Fibroblast of mammary gland (primary cell): ENCODE measurements around the gene MARCHF7.
"Not testable (repeated sequence)": the region's sequence is repeated elsewhere in the genome, so short reads cannot be mapped to it uniquely, and the experiment has no call there.

Experiments
- DNase-seq: peaks from one replicate; pipeline ENCODE4 v3.0.0-alpha.2; 2010; ENCODE audit warnings: low read depth
- H3K4me3 ChIP-seq: 2 replicates; pipeline ENCODE4 v1.5.1; 2011; ENCODE audit warnings: low read depth, mild to moderate bottlenecking, low read length, moderate library complexity; ENCODE audit not compliant: control insufficient read depth
- TF ChIP-seq, protein P1 (sequence below): conservative IDR thresholded peaks from 2 replicates; pipeline ENCODE4 v1.5.1; 2011; ENCODE audit warnings: low read depth, low read length, inconsistent platforms; ENCODE audit not compliant: control insufficient read depth, insufficient read depth

MARCHF7 gene, protein sequence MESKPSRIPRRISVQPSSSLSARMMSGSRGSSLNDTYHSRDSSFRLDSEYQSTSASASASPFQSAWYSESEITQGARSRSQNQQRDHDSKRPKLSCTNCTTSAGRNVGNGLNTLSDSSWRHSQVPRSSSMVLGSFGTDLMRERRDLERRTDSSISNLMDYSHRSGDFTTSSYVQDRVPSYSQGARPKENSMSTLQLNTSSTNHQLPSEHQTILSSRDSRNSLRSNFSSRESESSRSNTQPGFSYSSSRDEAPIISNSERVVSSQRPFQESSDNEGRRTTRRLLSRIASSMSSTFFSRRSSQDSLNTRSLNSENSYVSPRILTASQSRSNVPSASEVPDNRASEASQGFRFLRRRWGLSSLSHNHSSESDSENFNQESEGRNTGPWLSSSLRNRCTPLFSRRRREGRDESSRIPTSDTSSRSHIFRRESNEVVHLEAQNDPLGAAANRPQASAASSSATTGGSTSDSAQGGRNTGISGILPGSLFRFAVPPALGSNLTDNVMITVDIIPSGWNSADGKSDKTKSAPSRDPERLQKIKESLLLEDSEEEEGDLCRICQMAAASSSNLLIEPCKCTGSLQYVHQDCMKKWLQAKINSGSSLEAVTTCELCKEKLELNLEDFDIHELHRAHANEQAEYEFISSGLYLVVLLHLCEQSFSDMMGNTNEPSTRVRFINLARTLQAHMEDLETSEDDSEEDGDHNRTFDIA

DNA sequence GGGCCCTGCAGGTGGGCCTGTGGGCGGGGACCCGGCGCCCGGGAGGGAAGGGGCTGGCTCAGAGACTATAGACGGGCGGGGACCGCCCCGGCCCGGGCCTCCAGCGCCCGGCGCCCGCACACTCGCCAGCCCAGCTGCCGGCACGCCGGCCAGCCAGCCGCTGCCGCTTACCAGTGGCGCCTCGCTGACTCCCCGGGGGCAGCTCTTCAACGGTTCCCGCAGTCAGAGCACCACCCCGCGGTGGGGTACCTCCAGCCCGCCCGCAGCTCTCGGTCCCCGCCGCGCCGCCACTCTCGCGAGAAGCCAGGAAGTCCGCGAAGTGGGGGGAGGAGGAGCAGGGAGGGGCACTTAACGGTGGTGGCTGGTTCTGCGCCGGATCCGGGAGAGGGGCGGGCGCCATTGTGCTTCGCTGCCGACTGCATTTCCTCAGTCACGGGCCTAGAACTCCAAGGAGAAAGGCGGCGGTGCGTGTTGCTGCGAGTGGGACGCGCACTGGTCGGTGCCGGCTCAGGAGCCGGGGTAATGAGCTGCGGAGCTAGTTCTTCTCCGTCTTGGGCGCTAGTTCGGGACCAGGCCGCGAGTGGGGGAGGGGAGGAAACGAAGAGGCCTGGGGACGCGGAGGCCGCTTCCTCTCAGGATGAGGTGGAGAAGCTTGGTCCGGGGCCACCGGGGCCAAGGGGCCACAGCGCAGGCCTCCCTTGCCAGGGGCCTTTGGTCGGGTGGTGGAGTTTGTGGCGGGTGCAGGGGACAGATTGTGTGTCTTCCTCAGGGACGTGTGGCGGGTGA, at the start of gene MARCHF7:
TSS of gene MARCHF7 (plus strand) at position 364 of the 786 bp plus-strand sequence. CDS start 16,517 bp downstream, outside the sequence.
- TF ChIP-seq, protein P1, sequence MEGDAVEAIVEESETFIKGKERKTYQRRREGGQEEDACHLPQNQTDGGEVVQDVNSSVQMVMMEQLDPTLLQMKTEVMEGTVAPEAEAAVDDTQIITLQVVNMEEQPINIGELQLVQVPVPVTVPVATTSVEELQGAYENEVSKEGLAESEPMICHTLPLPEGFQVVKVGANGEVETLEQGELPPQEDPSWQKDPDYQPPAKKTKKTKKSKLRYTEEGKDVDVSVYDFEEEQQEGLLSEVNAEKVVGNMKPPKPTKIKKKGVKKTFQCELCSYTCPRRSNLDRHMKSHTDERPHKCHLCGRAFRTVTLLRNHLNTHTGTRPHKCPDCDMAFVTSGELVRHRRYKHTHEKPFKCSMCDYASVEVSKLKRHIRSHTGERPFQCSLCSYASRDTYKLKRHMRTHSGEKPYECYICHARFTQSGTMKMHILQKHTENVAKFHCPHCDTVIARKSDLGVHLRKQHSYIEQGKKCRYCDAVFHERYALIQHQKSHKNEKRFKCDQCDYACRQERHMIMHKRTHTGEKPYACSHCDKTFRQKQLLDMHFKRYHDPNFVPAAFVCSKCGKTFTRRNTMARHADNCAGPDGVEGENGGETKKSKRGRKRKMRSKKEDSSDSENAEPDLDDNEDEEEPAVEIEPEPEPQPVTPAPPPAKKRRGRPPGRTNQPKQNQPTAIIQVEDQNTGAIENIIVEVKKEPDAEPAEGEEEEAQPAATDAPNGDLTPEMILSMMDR, result peak; percentile 31
- DNase-seq, result peak; percentile 92
- H3K4me3 ChIP-seq, result peak within 1 kb of the TSS; percentile 95

DNA sequence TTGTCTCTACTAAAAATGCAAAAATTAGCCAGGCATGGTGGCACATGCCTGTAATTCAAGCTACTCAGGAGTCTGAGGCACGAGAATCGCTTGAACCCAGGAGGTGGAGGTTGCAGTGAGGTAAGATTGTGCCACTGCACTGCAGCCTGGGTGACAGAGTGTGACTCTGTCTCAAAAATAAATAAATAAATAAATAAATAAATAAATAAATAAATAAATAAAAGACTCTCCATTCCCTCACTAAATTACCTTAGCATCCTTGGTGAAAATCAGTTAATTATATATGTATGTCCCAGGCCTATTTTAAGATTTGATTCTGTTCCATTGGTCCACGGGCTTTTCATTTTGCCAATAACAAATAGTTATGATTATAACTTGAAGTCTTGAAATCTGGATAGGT, 44.9 kb upstream of the MARCHF7 start:
- H3K4me3 ChIP-seq, DNase-seq: not testable (repeated sequence)

DNA sequence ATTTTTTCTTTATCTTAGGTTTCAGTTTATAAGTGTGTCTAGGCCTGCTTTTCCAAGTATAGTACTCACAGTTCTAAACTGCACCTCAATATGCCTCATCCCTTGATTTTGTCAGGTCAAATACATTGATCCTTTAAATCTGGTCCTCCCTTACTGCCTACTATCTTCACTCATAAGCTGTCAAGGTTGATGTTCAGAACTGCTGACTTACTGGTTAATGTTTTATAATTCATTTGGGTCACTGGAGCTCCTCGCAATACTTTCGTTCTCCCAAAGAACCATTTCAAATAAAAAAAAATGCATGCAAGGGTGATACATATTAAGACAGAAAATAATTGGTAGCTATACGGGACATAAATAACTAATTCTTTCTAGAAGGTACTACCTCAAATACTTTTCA, 41.3 kb upstream of the MARCHF7 start:
- H3K4me3 ChIP-seq, result no peak overlapping the region
- TF ChIP-seq, protein P1, result no peak
- DNase-seq, result no peak

DNA sequence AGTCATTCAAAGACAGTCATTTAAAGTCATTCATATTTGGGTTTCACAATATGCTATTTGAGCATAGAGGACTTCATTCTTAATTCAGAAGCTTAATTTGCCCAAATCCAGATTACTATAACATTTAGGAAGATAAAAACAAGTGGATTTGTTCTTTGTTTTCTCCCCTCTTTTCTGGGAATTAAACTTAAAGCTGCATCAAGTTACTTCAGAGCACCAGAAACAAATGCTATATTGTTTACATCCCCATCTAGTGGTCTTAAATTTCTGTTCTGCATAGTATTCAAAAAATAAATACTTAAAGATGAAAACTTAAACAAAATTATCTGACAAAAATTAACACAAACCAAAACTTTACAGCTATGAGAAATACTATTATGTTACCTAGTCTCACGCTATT, 34.7 kb upstream of the MARCHF7 start:
- H3K4me3 ChIP-seq, result no peak overlapping the region
- TF ChIP-seq, protein P1, result peak; percentile 43
- peak; percentile 33 for DNase-seq

DNA sequence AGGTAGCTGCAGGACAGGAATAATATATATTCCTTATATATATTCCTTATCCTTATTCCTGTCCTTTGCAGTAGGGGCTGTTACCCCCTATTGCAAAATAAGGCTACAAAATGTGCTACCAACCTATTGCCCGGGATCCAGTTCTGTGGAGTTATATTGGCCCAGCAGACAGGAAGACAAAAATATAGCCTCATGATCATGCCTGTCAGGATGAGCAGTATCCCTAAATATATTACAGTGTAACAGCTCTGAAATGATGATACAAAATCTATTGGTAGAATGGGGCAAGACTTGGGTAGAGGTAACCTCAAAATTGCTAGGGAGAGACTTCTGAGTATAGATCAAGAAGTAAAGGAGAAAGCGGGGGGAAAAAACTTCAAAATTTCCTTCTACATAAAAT, 31.6 kb upstream of the MARCHF7 start:
- DNase-seq, result no peak
- TF ChIP-seq, protein P1, result no peak
- no peak overlapping the region for H3K4me3 ChIP-seq

DNA sequence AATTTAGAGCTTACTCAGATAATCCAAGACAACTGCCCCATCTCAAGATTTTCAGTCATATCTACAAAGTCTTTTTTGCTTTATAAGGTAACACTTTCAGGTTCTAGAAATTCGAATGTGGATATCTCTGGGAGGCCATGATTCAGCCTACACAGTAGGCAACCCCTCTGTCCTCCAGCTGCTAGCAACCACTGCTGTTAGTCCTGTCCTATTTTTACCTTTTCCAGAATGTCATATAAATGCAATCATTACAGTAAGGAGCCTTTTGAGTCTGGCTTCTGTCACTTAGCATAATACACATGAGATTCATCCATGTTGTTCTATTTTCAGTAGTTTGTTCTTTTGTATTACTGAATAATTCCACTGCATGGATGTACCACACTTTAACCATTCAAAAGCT, 28.5 kb upstream of the MARCHF7 start:
- TF ChIP-seq, protein P1, result no peak
- no peak for DNase-seq
- H3K4me3 ChIP-seq, result no peak overlapping the region
